HEK293 (cell line): ENCODE data around the gene HMCN1.

ENCODE experiments used
- MYNN ChIP-seq: fragments of 450-650 bp; formaldehyde crosslinking; IDR thresholded peaks from 2 replicates; pipeline ENCODE4 v1.5.1; 2016; ENCODE audit warnings: missing biosample characterization, missing genetic modification characterization, borderline replicate concordance
- TCF7L2 ChIP-seq: IDR thresholded peaks from 2 replicates; pipeline ENCODE4 v1.6.1; 2011; ENCODE audit warnings: low read depth, mild to moderate bottlenecking, inconsistent platforms, low read length, moderate library complexity, borderline replicate concordance
- ZFHX2 ChIP-seq: fragments of 450-650 bp; formaldehyde crosslinking; conservative IDR thresholded peaks from 2 replicates; pipeline ENCODE4 v1.5.1; 2016; ENCODE audit warnings: missing biosample characterization, missing genetic modification characterization
- ZNF510 ChIP-seq: fragments of 450-650 bp; formaldehyde crosslinking; IDR thresholded peaks from 2 replicates; pipeline ENCODE4 v1.5.1; 2018; ENCODE audit warnings: mild to moderate bottlenecking, missing genetic modification characterization, missing biosample characterization; ENCODE audit not compliant: insufficient replicate concordance
- ZNF768 ChIP-seq: fragments of 450-650 bp; formaldehyde crosslinking; IDR thresholded peaks from 2 replicates; pipeline ENCODE4 v1.5.1; 2018; ENCODE audit warnings: missing biosample characterization, mild to moderate bottlenecking, missing genetic modification characterization
- TF ChIP-seq, protein P1 (sequence below): fragments of 450-650 bp; formaldehyde crosslinking; IDR thresholded peaks from 2 replicates; pipeline ENCODE4 v1.5.1; 2016; ENCODE audit warnings: missing biosample characterization, missing genetic modification characterization
- TF ChIP-seq, protein P2 (sequence below): fragments of 450-650 bp; formaldehyde crosslinking; IDR thresholded peaks from 2 replicates; pipeline ENCODE4 v1.5.1; 2016; ENCODE audit warnings: missing biosample characterization, missing genetic modification characterization, borderline replicate concordance
- TF ChIP-seq, protein P3 (sequence below): fragments of 450-650 bp; formaldehyde crosslinking; IDR thresholded peaks from 2 replicates; pipeline ENCODE4 v1.5.1; 2016; ENCODE audit warnings: missing biosample characterization, missing genetic modification characterization

DNA sequence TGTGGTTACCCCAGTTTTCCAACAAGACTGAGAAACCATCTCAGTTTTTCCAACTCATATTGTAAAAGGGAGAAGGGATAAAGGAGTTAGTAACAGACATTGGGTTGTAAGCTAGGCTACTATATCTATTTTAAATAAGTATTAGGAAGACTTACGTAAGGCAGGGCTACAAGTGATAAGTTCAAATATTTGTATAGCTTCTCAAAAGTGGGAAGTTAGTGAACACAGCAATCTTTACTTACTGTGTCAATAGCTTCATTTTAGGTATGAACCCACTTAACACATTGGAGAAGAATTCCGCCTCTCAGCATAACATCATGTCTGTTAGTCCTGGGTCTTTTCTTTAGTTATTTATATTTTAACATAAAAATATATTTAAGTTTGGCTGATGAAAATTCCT lies 320.7 kb downstream of the HMCN1 start:
- TF ChIP-seq, protein P1, sequence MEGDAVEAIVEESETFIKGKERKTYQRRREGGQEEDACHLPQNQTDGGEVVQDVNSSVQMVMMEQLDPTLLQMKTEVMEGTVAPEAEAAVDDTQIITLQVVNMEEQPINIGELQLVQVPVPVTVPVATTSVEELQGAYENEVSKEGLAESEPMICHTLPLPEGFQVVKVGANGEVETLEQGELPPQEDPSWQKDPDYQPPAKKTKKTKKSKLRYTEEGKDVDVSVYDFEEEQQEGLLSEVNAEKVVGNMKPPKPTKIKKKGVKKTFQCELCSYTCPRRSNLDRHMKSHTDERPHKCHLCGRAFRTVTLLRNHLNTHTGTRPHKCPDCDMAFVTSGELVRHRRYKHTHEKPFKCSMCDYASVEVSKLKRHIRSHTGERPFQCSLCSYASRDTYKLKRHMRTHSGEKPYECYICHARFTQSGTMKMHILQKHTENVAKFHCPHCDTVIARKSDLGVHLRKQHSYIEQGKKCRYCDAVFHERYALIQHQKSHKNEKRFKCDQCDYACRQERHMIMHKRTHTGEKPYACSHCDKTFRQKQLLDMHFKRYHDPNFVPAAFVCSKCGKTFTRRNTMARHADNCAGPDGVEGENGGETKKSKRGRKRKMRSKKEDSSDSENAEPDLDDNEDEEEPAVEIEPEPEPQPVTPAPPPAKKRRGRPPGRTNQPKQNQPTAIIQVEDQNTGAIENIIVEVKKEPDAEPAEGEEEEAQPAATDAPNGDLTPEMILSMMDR (tag by site-specific recombination) = no peak
- TF ChIP-seq ZNF510 (tag by site-specific recombination) (no peak), ZNF768 (tag by site-specific recombination) (no peak), MYNN (tag by site-specific recombination) (no peak), TCF7L2 (no peak), ZFHX2 (tag by site-specific recombination) (no peak)
- TF ChIP-seq, protein P2, sequence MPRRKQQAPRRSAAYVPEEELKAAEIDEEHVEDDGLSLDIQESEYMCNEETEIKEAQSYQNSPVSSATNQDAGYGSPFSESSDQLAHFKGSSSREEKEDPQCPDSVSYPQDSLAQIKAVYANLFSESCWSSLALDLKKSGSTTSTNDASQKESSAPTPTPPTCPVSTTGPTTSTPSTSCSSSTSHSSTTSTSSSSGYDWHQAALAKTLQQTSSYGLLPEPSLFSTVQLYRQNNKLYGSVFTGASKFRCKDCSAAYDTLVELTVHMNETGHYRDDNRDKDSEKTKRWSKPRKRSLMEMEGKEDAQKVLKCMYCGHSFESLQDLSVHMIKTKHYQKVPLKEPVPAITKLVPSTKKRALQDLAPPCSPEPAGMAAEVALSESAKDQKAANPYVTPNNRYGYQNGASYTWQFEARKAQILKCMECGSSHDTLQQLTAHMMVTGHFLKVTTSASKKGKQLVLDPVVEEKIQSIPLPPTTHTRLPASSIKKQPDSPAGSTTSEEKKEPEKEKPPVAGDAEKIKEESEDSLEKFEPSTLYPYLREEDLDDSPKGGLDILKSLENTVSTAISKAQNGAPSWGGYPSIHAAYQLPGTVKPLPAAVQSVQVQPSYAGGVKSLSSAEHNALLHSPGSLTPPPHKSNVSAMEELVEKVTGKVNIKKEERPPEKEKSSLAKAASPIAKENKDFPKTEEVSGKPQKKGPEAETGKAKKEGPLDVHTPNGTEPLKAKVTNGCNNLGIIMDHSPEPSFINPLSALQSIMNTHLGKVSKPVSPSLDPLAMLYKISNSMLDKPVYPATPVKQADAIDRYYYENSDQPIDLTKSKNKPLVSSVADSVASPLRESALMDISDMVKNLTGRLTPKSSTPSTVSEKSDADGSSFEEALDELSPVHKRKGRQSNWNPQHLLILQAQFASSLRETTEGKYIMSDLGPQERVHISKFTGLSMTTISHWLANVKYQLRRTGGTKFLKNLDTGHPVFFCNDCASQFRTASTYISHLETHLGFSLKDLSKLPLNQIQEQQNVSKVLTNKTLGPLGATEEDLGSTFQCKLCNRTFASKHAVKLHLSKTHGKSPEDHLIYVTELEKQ = no peak
- TF ChIP-seq, protein P3, sequence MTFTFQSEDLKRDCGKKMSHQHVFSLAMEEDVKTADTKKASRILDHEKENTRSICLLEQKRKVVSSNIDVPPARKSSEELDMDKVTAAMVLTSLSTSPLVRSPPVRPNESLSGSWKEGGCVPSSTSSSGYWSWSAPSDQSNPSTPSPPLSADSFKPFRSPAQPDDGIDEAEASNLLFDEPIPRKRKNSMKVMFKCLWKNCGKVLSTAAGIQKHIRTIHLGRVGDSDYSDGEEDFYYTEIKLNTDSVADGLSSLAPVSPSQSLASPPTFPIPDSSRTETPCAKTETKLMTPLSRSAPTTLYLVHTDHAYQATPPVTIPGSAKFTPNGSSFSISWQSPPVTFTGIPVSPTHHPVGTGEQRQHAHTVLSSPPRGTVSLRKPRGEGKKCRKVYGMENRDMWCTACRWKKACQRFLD (tag by site-specific recombination) = no peak
